Mesendoderm (in vitro differentiated cells): ENCODE measurements around the gene PPP2R3B.

Source experiments
- DNase-seq: peaks from one replicate; pipeline ENCODE4 v3.0.0; 2013
- H2AK5ac ChIP-seq: 2 replicates; pipeline ENCODE4 v1.6.1; 2013; ENCODE audit warnings: low read length, inconsistent platforms
- H2BK120ac ChIP-seq: 2 replicates; pipeline ENCODE4 v1.6.1; 2013; ENCODE audit warnings: low read depth, mild to moderate bottlenecking, low read length, moderate library complexity, mixed read lengths
- H2BK15ac ChIP-seq: replicated peaks from 2 replicates; pipeline ENCODE4 v1.6.1; 2013; ENCODE audit warnings: low read depth, mild to moderate bottlenecking, moderate library complexity
- H2BK5ac ChIP-seq: 2 replicates; pipeline ENCODE4 v1.6.1; 2013; ENCODE audit warnings: low read length, inconsistent platforms
- H3K18ac ChIP-seq: 2 replicates; pipeline ENCODE4 v1.6.1; 2013; ENCODE audit warnings: mild to moderate bottlenecking, low read length, mixed read lengths
- H3K23ac ChIP-seq: one replicate; pipeline ENCODE4 v1.6.1; 2013; ENCODE audit warnings: low read length
- H3K27ac ChIP-seq: 2 replicates; pipeline ENCODE4 v1.5.1; 2013; ENCODE audit warnings: low read depth, mild to moderate bottlenecking, inconsistent platforms, low read length, moderate library complexity
- H3K27me3 ChIP-seq: 2 replicates; pipeline ENCODE4 v1.6.1; 2013; ENCODE audit warnings: low read length, control low read depth, mild to moderate bottlenecking, inconsistent platforms; ENCODE audit not compliant: insufficient read depth, poor library complexity
- H3K36me3 ChIP-seq: 2 replicates; pipeline ENCODE4 v1.6.1; 2013; ENCODE audit warnings: low read length, inconsistent platforms; ENCODE audit not compliant: control insufficient read depth, insufficient read depth
- H3K4ac ChIP-seq: one replicate; pipeline ENCODE4 v1.6.1; 2013; ENCODE audit warnings: low read depth, mild to moderate bottlenecking, low read length, moderate library complexity
- H3K4me1 ChIP-seq: 2 replicates; pipeline ENCODE4 v1.6.1; 2013; ENCODE audit warnings: low read depth, low read length, inconsistent platforms; ENCODE audit not compliant: control insufficient read depth
- H3K4me2 ChIP-seq: 2 replicates; pipeline ENCODE4 v1.6.1; 2013; ENCODE audit warnings: low read length
- H3K4me3 ChIP-seq: 2 replicates; pipeline ENCODE4 v1.5.1; 2013; ENCODE audit warnings: mild to moderate bottlenecking, low read length
- H3K56ac ChIP-seq: one replicate; pipeline ENCODE4 v1.6.1; 2013; ENCODE audit warnings: low read length
- H3K79me1 ChIP-seq: 2 replicates; pipeline ENCODE4 v1.6.1; 2013; ENCODE audit warnings: low read length, inconsistent platforms
- H3K79me2 ChIP-seq: 2 replicates; pipeline ENCODE4 v1.6.1; 2013; ENCODE audit warnings: mild to moderate bottlenecking, low read length; ENCODE audit not compliant: control insufficient read depth, insufficient read depth
- H3K9ac ChIP-seq: 2 replicates; pipeline ENCODE4 v1.6.1; 2013; ENCODE audit warnings: low read length, inconsistent platforms
- H4K5ac ChIP-seq: one replicate; pipeline ENCODE4 v1.6.1; 2013; ENCODE audit warnings: low read length
- H4K8ac ChIP-seq: one replicate; pipeline ENCODE4 v1.6.1; 2013; ENCODE audit warnings: low read depth, mild to moderate bottlenecking, control low read depth, low read length, moderate library complexity
- WGBS: extraction: QIAGEN DNeasy Blood & Tissue Kit; methylation state at CpG from one replicate; pipeline ENCODE4 v1.1.7; 2013; ENCODE audit warnings: low lambda C conversion rate, missing lambda C conversion rate; ENCODE audit not compliant: insufficient coverage; ENCODE audit errors: extremely low coverage; 5-methylcytosine and 5-hydroxymethylcytosine counted together

Gene PPP2R3B

GRCh38 chrX:312621-313331 is 73.9 kb downstream of the PPP2R3B start:
- H3K18ac ChIP-seq = no peak overlapping the region
- H3K79me1 ChIP-seq = no peaks in the 10 kb centered on the region
- no peak overlapping the region for H2BK5ac ChIP-seq
- H3K56ac ChIP-seq = no peak overlapping the region
- H2BK15ac ChIP-seq = no peak overlapping the region
- H3K4me2 ChIP-seq = no peak overlapping the region
- no peak overlapping the region for H4K8ac ChIP-seq
- no peak for DNase-seq
- no peak overlapping the region for H3K27ac ChIP-seq
- H3K9ac ChIP-seq = no peak overlapping the region
- no peak overlapping the region for H3K4ac ChIP-seq
- no peak overlapping the region for H3K4me3 ChIP-seq
- H3K4me1 ChIP-seq = no peaks in the 10 kb centered on the region
- peaks cover 12% of the 10 kb centered on the region for H3K36me3 ChIP-seq
- no peak overlapping the region for H2AK5ac ChIP-seq
- WGBS = no CpG with 5 or more reads among the region's 54 CpGs
- H2BK120ac ChIP-seq = no peak overlapping the region
- H3K79me2 ChIP-seq = no peaks in the 10 kb centered on the region
- no peak overlapping the region for H4K5ac ChIP-seq
- H3K27me3 ChIP-seq = no peaks in the 10 kb centered on the region
- H3K23ac ChIP-seq = no peak overlapping the region

- 100% methylated on average over 2 of the region's 69 CpGs for WGBS
These were observed 75.3 kb downstream of the PPP2R3B start for GRCh38 chrX:311156-312129.

GRCh38 chrX:310621-311155 is 76.0 kb downstream of the PPP2R3B start:
- no peak for DNase-seq
- Histone ChIP-seq H2BK15ac (no peak overlapping the region), H2AK5ac (no peak overlapping the region), H3K18ac (no peak overlapping the region), H3K4me1 (no peaks in the 10 kb centered on the region), H4K5ac (no peak overlapping the region), H3K9ac (no peak overlapping the region), H3K4me2 (no peak overlapping the region), H3K79me1 (peaks cover 2% of the 10 kb centered on the region), H2BK120ac (no peak overlapping the region), H3K56ac (no peak overlapping the region), H3K4me3 (no peak overlapping the region), H2BK5ac (no peak overlapping the region), H3K79me2 (no peaks in the 10 kb centered on the region), H3K27me3 (no peaks in the 10 kb centered on the region), H3K4ac (no peak overlapping the region), H3K27ac (no peak overlapping the region), H3K23ac (no peak overlapping the region), H3K36me3 (peaks cover 15% of the 10 kb centered on the region), H4K8ac (no peak overlapping the region)
- WGBS = no CpG with 5 or more reads among the region's 25 CpGs

More at GRCh38 chrX:311156-312129, 75.3 kb downstream of the PPP2R3B start:
- H3K9ac ChIP-seq = no peak overlapping the region
- no peak overlapping the region for H2AK5ac ChIP-seq
- H4K8ac ChIP-seq = no peak overlapping the region
- no peak overlapping the region for H3K27ac ChIP-seq
- no peak overlapping the region for H2BK120ac ChIP-seq
- no peak overlapping the region for H3K56ac ChIP-seq
- H3K4me1 ChIP-seq = no peaks in the 10 kb centered on the region
- no peak overlapping the region for H3K18ac ChIP-seq
- no peak overlapping the region for H4K5ac ChIP-seq
- H3K4ac ChIP-seq = no peak overlapping the region
- H3K36me3 ChIP-seq = peaks cover 15% of the 10 kb centered on the region
- H2BK15ac ChIP-seq = no peak overlapping the region
- peaks cover 2% of the 10 kb centered on the region for H3K79me1 ChIP-seq
- no peak overlapping the region for H3K23ac ChIP-seq
- H3K79me2 ChIP-seq = no peaks in the 10 kb centered on the region
- H3K4me2 ChIP-seq = no peak overlapping the region
- no peak overlapping the region for H3K4me3 ChIP-seq
- DNase-seq = no peak
- H3K27me3 ChIP-seq = no peaks in the 10 kb centered on the region
- H2BK5ac ChIP-seq = no peak overlapping the region

GRCh38 chrX:308821-309520 is 77.7 kb downstream of the PPP2R3B start:
- no peaks in the 10 kb centered on the region for H3K79me2 ChIP-seq
- peaks cover 15% of the 10 kb centered on the region for H3K36me3 ChIP-seq
- H4K5ac ChIP-seq = no peak overlapping the region
- no peak for DNase-seq
- no peak overlapping the region for H3K4ac ChIP-seq
- H2BK15ac ChIP-seq = no peak overlapping the region
- H3K27me3 ChIP-seq = no peaks in the 10 kb centered on the region
- H4K8ac ChIP-seq = no peak overlapping the region
- no peak overlapping the region for H2BK120ac ChIP-seq
- peaks cover 2% of the 10 kb centered on the region for H3K79me1 ChIP-seq
- H2AK5ac ChIP-seq = no peak overlapping the region
- no peak overlapping the region for H3K18ac ChIP-seq
- H3K4me2 ChIP-seq = no peak overlapping the region
- H3K9ac ChIP-seq = no peak overlapping the region
- H3K23ac ChIP-seq = no peak overlapping the region
- no peak overlapping the region for H3K4me3 ChIP-seq
- H3K56ac ChIP-seq = no peak overlapping the region
- no peaks in the 10 kb centered on the region for H3K4me1 ChIP-seq
- no peak overlapping the region for H3K27ac ChIP-seq
- no CpG with 5 or more reads among the region's 30 CpGs for WGBS
- no peak overlapping the region for H2BK5ac ChIP-seq

- no peak overlapping the region for H3K4ac ChIP-seq
- H3K36me3 ChIP-seq = peaks cover 19% of the 10 kb centered on the region
- no peak overlapping the region for H2BK120ac ChIP-seq
- no peak overlapping the region for H4K8ac ChIP-seq
- H3K27ac ChIP-seq = no peak overlapping the region
- H2BK15ac ChIP-seq = no peak overlapping the region
- no CpG with 5 or more reads among the region's 58 CpGs for WGBS
- no peak for DNase-seq
- H3K4me3 ChIP-seq = no peak overlapping the region
- no peak overlapping the region for H3K18ac ChIP-seq
- H2BK5ac ChIP-seq = no peak overlapping the region
- no peak overlapping the region for H3K9ac ChIP-seq
- H2AK5ac ChIP-seq = no peak overlapping the region
- H3K79me1 ChIP-seq = peaks cover 2% of the 10 kb centered on the region
- no peaks in the 10 kb centered on the region for H3K27me3 ChIP-seq
- H3K23ac ChIP-seq = no peak overlapping the region
- H4K5ac ChIP-seq = no peak overlapping the region
- no peak overlapping the region for H3K56ac ChIP-seq
- no peaks in the 10 kb centered on the region for H3K79me2 ChIP-seq
- H3K4me2 ChIP-seq = no peak overlapping the region
- H3K4me1 ChIP-seq = no peaks in the 10 kb centered on the region
These were observed 79.2 kb downstream of the PPP2R3B start for GRCh38 chrX:307261-308111.
